ENCODE measurements around the gene IKZF1.
"Not testable (repeated sequence)": the region's sequence is repeated elsewhere in the genome, so short reads cannot be mapped to it uniquely, and the experiment has no call there.

The IKZF1 gene

GRCh38 chr7:50335795-50336754, 31.6 kb downstream of the IKZF1 start:
- DNase-seq: peak; percentile 5

GRCh38 chr7:50336894-50337703, 32.6 kb downstream of the IKZF1 start:
- DNase-seq: no peak

- not testable (repeated sequence) for DNase-seq
Measured at GRCh38 chr7:50339472-50339871, 35.0 kb downstream of the IKZF1 start.

- no peak for DNase-seq
Measured at GRCh38 chr7:50339990-50340500, 35.5 kb downstream of the IKZF1 start.

- no peak for DNase-seq
Measured at GRCh38 chr7:50341724-50342123, 37.2 kb downstream of the IKZF1 start.

GRCh38 chr7:50342616-50343114, 38.1 kb downstream of the IKZF1 start:
- no peak for DNase-seq

GRCh38 chr7:50346545-50347497, 42.3 kb downstream of the IKZF1 start:
- no peak for DNase-seq

- DNase-seq: no peak
Measured at GRCh38 chr7:50347693-50348092, 43.2 kb downstream of the IKZF1 start.

- no peak for DNase-seq
Measured at GRCh38 chr7:50348469-50349162, 44.1 kb downstream of the IKZF1 start.

GRCh38 chr7:50349399-50349798, 44.9 kb downstream of the IKZF1 start:
- DNase-seq: no peak

GRCh38 chr7:50349963-50350944, 45.7 kb downstream of the IKZF1 start:
- no peak for DNase-seq

GRCh38 chr7:50351267-50351666, 46.8 kb downstream of the IKZF1 start:
- DNase-seq: no peak

- no peak for DNase-seq
Measured at GRCh38 chr7:50352282-50352681, 47.8 kb downstream of the IKZF1 start.

- no peak for DNase-seq
Measured at GRCh38 chr7:50352751-50353150, 48.2 kb downstream of the IKZF1 start.

- DNase-seq: no peak
Measured at GRCh38 chr7:50353201-50353600, 48.7 kb downstream of the IKZF1 start.

GRCh38 chr7:50353894-50354595, 49.5 kb downstream of the IKZF1 start:
- no peak for DNase-seq

GRCh38 chr7:50355817-50356178, 51.3 kb downstream of the IKZF1 start:
- no peak for DNase-seq

GRCh38 chr7:50356212-50356944, 51.9 kb downstream of the IKZF1 start:
- DNase-seq: peak; percentile 49

GRCh38 chr7:50356945-50357268, 52.4 kb downstream of the IKZF1 start:
- no peak for DNase-seq
